OCI-LY3 (cell line): Measurements from ENCODE around the gene CTSW.

ENCODE experiments used
- EZH2phosphoT487 ChIP-seq: fragments of 200-600 bp; shearing (Covaris generic); IDR thresholded peaks from 2 replicates; pipeline ENCODE4 v1.6.1; 2018; ENCODE audit warnings: antibody characterized with exemption, mixed run types, low read depth
- TF ChIP-seq, protein P1 (sequence below): fragments of 200-600, 300-600 bp; sonication (generic); IDR thresholded peaks from 2 replicates; pipeline ENCODE4 v1.5.1; 2014; ENCODE audit warnings: antibody characterized with exemption, low read length, low read depth

DNA sequence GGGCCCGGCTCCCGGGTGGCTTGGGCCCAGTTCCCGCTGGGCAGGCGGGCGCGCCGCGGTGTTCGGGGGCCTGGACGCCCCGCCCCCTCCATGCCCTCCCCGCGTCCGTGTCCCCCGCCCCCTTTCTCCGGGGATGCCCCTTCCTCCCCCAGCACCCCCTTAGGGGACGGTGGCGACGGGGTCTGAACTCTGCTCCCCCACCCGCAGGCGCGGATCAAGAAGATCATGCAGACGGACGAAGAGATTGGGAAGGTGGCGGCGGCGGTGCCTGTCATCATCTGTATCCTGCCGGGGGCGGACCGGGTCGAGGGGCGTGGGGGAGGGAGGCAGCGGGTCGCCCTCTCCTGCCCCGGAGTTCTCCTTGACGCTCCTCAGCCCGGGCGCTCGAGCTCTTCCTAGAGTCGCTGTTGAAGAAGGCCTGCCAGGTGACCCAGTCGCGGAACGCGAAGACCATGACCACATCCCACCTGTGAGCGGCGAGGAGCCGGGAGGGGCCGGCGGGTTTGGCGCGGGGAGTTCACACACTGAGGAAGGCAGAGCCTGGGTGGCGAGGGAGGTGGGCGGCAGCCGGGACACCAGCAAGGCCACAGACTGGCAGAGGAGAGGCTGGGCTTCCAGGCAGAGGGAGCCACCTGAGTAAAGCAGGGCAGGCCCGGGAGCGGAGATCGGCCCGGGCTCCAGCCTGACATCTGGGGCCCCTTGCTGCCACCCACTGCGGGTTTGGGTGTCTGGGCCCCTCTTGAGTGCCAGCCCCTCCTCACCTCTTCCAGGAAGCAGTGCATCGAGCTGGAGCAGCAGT is 40.1 kb downstream of the CTSW start:
- TF ChIP-seq, protein P1, sequence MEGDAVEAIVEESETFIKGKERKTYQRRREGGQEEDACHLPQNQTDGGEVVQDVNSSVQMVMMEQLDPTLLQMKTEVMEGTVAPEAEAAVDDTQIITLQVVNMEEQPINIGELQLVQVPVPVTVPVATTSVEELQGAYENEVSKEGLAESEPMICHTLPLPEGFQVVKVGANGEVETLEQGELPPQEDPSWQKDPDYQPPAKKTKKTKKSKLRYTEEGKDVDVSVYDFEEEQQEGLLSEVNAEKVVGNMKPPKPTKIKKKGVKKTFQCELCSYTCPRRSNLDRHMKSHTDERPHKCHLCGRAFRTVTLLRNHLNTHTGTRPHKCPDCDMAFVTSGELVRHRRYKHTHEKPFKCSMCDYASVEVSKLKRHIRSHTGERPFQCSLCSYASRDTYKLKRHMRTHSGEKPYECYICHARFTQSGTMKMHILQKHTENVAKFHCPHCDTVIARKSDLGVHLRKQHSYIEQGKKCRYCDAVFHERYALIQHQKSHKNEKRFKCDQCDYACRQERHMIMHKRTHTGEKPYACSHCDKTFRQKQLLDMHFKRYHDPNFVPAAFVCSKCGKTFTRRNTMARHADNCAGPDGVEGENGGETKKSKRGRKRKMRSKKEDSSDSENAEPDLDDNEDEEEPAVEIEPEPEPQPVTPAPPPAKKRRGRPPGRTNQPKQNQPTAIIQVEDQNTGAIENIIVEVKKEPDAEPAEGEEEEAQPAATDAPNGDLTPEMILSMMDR = no peak
- no peak for TF ChIP-seq EZH2phosphoT487
